Adrenal gland (tissue), 5 donors: ENCODE results near the gene NUDT16.

ENCODE experiments used
- POLR2A ChIP-seq, 2 donors: fragments of 450-650 bp; IDR thresholded peaks; one replicate each; pipeline ENCODE4 v1.6.1; 2017; ENCODE audit warnings: antibody characterized with exemption in 2 of 2, mild to moderate bottlenecking in 2 of 2, moderate library complexity in 1 of 2
- TF ChIP-seq, protein P1 (sequence below), 6 experiments: fragments of 450-650 bp in 4 of 6; fragments of 200-600 bp in 2 of 6; sonication (generic) in 1 of 6; IDR thresholded peaks; 1 replicate in 5 of 6; 2 replicates in 1 of 6; pipeline versions ENCODE4 v1.5.1 to v1.8.0; 2016 to 2021; ENCODE audit warnings: antibody characterized with exemption in 6 of 6, mild to moderate bottlenecking in 2 of 6, moderate library complexity in 1 of 6
- donor health status: DM: no; HTN: no; CAD: no.

DNA sequence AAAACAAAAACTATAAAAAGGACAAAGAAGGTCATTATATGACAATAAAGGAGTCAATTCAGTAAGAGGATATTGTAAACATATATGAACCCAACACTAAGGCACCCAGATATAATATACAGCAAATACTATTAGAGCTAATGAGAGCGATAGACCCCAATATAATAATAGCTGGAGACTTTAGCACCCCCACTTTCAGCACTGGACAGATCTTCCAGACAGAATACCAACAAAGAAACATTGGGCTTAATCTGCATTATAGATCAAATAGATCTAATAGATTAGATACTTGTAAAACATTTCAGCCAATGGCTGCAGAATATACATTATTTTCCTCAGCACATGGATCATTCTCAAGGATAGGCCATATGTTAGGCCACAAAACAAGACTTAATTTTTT lies 53.4 kb downstream of the NUDT16 start:
- no peak for TF ChIP-seq POLR2A (IDR thresholded peaks at IDR 0.05)
- TF ChIP-seq, protein P1, sequence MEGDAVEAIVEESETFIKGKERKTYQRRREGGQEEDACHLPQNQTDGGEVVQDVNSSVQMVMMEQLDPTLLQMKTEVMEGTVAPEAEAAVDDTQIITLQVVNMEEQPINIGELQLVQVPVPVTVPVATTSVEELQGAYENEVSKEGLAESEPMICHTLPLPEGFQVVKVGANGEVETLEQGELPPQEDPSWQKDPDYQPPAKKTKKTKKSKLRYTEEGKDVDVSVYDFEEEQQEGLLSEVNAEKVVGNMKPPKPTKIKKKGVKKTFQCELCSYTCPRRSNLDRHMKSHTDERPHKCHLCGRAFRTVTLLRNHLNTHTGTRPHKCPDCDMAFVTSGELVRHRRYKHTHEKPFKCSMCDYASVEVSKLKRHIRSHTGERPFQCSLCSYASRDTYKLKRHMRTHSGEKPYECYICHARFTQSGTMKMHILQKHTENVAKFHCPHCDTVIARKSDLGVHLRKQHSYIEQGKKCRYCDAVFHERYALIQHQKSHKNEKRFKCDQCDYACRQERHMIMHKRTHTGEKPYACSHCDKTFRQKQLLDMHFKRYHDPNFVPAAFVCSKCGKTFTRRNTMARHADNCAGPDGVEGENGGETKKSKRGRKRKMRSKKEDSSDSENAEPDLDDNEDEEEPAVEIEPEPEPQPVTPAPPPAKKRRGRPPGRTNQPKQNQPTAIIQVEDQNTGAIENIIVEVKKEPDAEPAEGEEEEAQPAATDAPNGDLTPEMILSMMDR (IDR thresholded peaks at IDR 0.05) = no peak
